ENCODE measurements around the gene PFAS.
"Not testable (repeated sequence)": the region's sequence is repeated elsewhere in the genome, so short reads cannot be mapped to it uniquely, and the experiment has no call there.

PFAS gene

GRCh38 chr17:8227238-8227581 lies 21.9 kb upstream of the PFAS start:
- DNase-seq (ENCODE audit: low read depth): no peak

GRCh38 chr17:8231701-8232100 lies 17.4 kb upstream of the PFAS start:
- DNase-seq (ENCODE audit: low read depth): no peak

DNA sequence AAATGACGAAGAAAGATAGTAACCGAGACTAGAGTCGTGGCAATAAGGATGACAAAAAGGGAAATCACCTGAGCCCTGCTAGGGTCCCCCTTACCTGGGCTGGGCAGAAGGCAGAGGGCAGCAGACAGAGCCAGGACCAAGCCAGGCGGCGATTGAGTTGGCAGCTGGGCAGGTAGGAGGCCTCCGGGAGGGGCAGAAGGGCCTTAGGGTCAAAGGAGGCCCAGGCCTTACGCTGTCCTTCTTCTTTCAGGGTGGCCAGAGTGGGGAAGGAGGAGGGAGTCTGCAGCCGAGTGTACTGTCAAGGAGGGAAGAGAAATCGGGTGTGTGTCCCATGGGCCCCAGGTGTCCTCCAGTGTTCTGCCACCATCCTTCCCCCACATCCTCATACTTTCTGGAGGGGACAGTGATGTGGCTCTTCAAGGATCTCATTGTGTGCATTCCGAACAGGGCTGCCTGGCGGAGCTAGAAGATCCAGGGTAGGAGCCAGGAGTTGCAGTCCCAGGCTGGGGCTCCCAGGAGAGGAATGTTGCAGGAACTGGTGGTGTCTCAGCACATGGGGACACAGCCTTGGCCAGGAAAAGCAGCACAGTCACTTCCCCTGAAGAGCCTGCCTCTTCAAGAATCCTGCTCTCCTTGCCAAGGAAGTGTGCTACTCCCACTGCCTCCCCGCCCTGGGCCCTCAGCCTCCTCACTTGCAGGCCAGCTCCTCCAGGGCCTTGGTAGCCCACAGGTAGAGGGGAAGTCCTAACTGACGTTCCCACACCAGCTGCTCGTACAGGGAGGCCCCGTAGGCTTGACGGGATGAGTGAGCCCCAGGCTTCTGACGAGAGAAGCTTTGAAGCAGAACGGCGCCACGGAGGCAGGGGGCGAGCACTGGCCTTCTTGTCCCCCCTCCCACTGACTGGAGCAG lies 14.5 kb upstream of the PFAS start:
- DNase-seq (ENCODE audit: low read depth): no peak

DNA sequence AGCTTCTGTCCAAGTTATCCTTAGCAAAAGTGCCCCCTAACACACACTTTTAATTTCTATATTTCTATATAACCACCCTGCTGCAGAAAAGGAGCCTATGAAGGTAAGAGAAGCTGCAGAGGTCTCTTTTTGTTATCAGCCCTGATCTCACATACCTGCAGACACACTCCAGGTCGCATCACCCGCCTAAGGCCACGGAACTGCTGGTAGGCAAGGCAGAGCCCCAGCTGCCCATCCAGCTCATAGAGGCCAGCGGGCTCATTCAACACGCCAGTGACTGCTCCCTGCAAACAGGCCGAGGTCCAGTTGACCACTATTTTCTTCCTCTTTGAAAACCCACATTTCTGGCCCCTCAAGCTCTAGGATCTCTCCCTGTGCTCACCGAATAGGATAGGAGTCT lies 13.4 kb upstream of the PFAS start:
- no peak for DNase-seq (ENCODE audit: low read depth)

- DNase-seq (ENCODE audit: low read depth): no peak
These were observed 11.9 kb upstream of the PFAS start for GRCh38 chr17:8237175-8237574.

- no peak for DNase-seq (ENCODE audit: low read depth)
These were observed 11.2 kb upstream of the PFAS start for GRCh38 chr17:8237886-8238285.

GRCh38 chr17:8243827-8244226 lies 5.3 kb upstream of the PFAS start:
- DNase-seq (ENCODE audit: low read depth): peak; percentile 12

- DNase-seq (ENCODE audit: low read depth): no peak
These were observed 4.3 kb upstream of the PFAS start for GRCh38 chr17:8244768-8245167.

DNA sequence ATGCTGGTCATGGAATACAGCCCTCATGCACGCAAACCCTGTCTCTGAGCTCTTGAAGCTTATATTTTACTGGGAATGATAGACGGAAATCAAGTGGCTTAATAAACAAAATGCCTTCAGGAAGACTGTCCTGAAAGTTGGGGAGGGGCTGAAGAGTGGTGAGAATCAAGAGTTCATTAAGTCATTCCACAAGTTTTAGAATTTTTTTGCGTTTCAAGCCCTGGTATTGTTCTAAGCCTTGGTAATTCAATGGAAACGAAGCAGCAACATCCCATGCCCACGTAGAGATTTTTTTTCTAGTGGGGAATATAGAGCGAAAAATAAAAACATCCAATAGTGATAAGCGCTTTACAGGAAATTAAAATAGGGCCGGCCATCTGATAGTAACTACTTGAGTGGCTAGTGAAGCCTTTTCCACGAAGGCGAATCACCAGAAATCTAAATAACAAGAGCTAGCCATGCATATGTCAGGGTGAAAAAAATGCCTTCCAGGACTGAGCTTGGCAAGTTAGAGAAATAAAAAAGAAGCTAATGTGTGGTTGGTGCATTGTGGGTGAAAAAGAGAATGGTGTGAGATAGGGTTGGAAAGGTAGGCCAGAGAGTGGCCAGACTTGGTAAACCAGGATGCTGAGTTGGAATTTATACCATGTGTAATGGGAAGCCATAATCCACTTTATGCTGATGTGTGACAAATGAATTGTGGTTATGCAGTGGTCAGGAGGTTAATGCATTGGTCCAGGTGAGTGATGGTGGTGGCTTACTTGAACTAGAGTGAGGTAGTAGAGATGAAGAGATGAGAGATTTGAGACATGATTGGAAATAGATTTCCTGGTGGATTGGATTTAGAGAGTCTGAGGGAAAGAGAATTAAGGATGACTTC lies 772 bp downstream of the PFAS start:
- DNase-seq (ENCODE audit: low read depth): no peak

- not testable (repeated sequence) for DNase-seq (ENCODE audit: low read depth)
These were observed 2.3 kb downstream of the PFAS start for GRCh38 chr17:8251411-8251810.

DNA sequence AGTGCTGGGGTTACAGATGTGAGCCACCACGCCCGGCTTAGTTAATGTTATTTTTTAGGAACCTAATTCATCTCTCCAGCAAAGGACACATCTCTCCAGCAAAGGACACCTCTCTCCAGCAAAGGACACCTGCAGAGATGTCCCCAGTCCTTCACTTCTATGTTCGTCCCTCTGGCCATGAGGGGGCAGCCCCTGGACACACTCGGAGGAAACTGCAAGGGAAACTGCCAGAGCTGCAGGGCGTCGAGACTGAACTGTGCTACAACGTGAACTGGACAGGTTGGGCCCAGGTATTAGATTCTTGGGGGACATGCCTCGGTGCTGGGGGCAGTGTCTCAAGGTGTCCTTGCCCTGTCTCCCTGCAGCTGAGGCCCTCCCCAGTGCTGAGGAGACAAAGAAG lies 4.7 kb downstream of the PFAS start:
- no peak for DNase-seq (ENCODE audit: low read depth)

DNA sequence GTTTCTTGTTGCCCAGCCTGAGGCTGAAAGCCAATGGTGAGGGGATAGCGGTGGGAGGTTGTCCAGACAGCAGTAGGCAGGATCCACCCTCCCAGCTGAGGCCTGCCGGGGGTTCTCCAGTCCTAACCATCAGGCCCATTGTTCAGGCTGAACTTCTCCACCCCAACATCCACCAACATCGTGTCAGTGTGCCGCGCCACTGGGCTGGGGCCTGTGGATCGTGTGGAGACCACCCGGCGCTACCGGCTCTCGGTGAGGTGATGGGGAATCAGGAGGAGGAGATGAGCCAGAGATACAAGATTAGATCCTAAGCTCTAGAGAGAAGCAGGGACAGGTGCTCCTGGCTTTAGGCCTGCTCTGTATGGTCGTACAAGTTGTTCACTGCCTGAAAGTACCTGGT lies 5.8 kb downstream of the PFAS start:
- DNase-seq (ENCODE audit: low read depth): no peak

DNA sequence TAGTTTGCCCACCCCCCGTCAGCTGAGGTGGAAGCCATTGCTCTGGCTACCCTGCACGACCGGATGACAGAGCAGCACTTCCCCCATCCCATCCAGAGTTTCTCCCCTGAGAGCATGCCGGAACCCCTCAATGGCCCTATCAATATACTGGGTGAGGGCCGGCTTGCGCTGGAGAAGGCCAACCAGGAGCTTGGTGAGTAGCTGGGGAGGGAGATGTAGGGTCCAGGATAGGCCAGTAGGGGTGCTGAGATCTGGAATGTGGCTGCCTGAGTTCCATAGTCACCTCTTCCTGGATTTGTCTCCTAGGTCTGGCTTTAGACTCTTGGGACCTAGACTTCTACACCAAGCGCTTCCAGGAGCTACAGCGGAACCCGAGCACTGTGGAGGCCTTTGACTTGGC lies 6.4 kb downstream of the PFAS start:
- DNase-seq (ENCODE audit: low read depth): no peak

GRCh38 chr17:8256291-8256690 lies 7.2 kb downstream of the PFAS start:
- no peak for DNase-seq (ENCODE audit: low read depth)

GRCh38 chr17:8256691-8257090 lies 7.6 kb downstream of the PFAS start:
- no peak for DNase-seq (ENCODE audit: low read depth)

- DNase-seq (ENCODE audit: low read depth): no peak
These were observed 8.7 kb downstream of the PFAS start for GRCh38 chr17:8257801-8258200.

GRCh38 chr17:8264320-8264719 lies 15.2 kb downstream of the PFAS start:
- no peak for DNase-seq (ENCODE audit: low read depth)

- DNase-seq (ENCODE audit: low read depth): no peak
These were observed 15.9 kb downstream of the PFAS start for GRCh38 chr17:8264836-8265542.

- no peak for DNase-seq (ENCODE audit: low read depth)
These were observed 17.8 kb downstream of the PFAS start for GRCh38 chr17:8266648-8267479.

- no peak for DNase-seq (ENCODE audit: low read depth)
These were observed 18.5 kb downstream of the PFAS start for GRCh38 chr17:8267480-8268147.

All from T follicular helper cell (primary cell).